Adrenal gland (tissue), 12 donors: ENCODE results near the gene ALOX15. TPM values are rescaled to one million over a fixed set of nuclear protein-coding genes. Genes with fewer than 3 reads are reported as not detected.

Source experiments
- DNase-seq, 7 donors: peaks; one replicate each; pipeline ENCODE4 v3.0.0-alpha.2; 2019 to 2020
- H3K27ac ChIP-seq, 5 donors: fragments of 200-600 bp; sonication (generic) in 4 of 5; 1 replicate in 3 of 5; 2 replicates in 2 of 5; pipeline versions ENCODE4 v1.5.1 to v1.8.0; 2016 to 2020; ENCODE audit warnings: mild to moderate bottlenecking in 1 of 5
- H3K27me3 ChIP-seq: fragments of 200-600 bp; 2 replicates; pipeline ENCODE4 v1.8.0; 2021
- H3K36me3 ChIP-seq, 2 donors: fragments of 200-600 bp; replicated peaks in 1 of 2; 1 replicate in 1 of 2; 2 replicates in 1 of 2; pipeline versions ENCODE4 v1.5.1 to v1.8.0; 2018 to 2022
- H3K4me1 ChIP-seq, 2 donors: fragments of 200-600 bp; replicated peaks in 1 of 2; 1 replicate in 1 of 2; 2 replicates in 1 of 2; pipeline versions ENCODE4 v1.5.1 to v1.8.0; 2018 to 2021
- H3K4me3 ChIP-seq, 4 donors: fragments of 200-600 bp; sonication (generic) in 3 of 4; one replicate each; pipeline ENCODE4 v1.5.1; 2016 to 2018
- H3K9me3 ChIP-seq, 3 donors: fragments of 200-600 bp; sonication (generic) in 1 of 3; replicated peaks in 1 of 3; 1 replicate in 2 of 3; 2 replicates in 1 of 3; pipeline versions ENCODE4 v1.5.1 to v1.8.0; 2016 to 2021
- CTCF ChIP-seq, 6 experiments: fragments of 450-650 bp in 4 of 6; fragments of 200-600 bp in 2 of 6; sonication (generic) in 1 of 6; IDR thresholded peaks; 1 replicate in 5 of 6; 2 replicates in 1 of 6; pipeline versions ENCODE4 v1.5.1 to v1.8.0; 2016 to 2021; ENCODE audit warnings: antibody characterized with exemption in 6 of 6, mild to moderate bottlenecking in 2 of 6, moderate library complexity in 1 of 6
- POLR2A ChIP-seq, 2 donors: fragments of 450-650 bp; IDR thresholded peaks; one replicate each; pipeline ENCODE4 v1.6.1; 2017; ENCODE audit warnings: antibody characterized with exemption in 2 of 2, mild to moderate bottlenecking in 2 of 2, moderate library complexity in 1 of 2
- WGBS, 4 donors: extraction: QIAGEN DNeasy Blood & Tissue Kit in 2 of 4; methylation state at CpG; one replicate each; pipeline versions ENCODE4 v1.1.5 to v1.1.7; 2013 to 2017; 5-methylcytosine and 5-hydroxymethylcytosine counted together
- intact Hi-C, 2 donors: fragments of 100-400 bp; cut with DNase I; formaldehyde crosslinking; loops; one replicate each; pipeline versions ENCODE4 v1.14.1 to v1.15.0; 2022 to 2023
- polyA plus RNA-seq, 3 donors: library from polyadenylated mRNA; stranded (reverse); fragments of 200-250 nt in 2 of 3; fragments of 350-450 nt in 1 of 3; fragmentation: Illumina TruSeq in 1 of 3; extraction: RNeasy Lipid Tissue Mini Kit (QIAGEN cat#74804) in 1 of 3; gene quantifications; one replicate each; pipeline ENCODE4 v1.2.3, GENCODE V29; 2013 to 2014
- total RNA-seq, 9 donors: library from RNA; depleted of rRNA in 4 of 9; stranded (reverse); fragments of >200 nt in 4 of 9; fragments of 120-200 nt in 1 of 9; fragmentation: NEBNext Ultra II Directional in 1 of 9; extraction: Animal tissue kit (Norgen Biotek cat#: 25700) in 1 of 9; gene quantifications; one replicate each; pipeline versions ENCODE4 v1.1.0 to v1.2.4, GENCODE V29; 2013 to 2023
- donor health status: healthy with polysubstance abuse.
- donor health status: Bipolar disorder and iron deficiency.
- donor health status: DM: yes; HTN: yes; CAD: no.
- donor health status: DM: no; HTN: no; CAD: no.
- donor health status: DM: no; HTN: no; CAD: no.
- donor health status: DM: yes; HTN: yes; CAD: no.

ALOX15 gene
- total and polyA plus RNA-seq, 12 donors = 0.08 to 0.56 (median 0.22) TPM; not detected in 9

GRCh38 chr17:4584917-4585637, 56.4 kb downstream of the ALOX15 start:
- H3K36me3 ChIP-seq = no peaks in the 10 kb centered on the region
- H3K27ac ChIP-seq = no peak overlapping the region
- H3K4me3 ChIP-seq = peak overlapping the region in 1 of 4 donors; percentile 44
- no peak for TF ChIP-seq POLR2A (IDR thresholded peaks at IDR 0.05)
- no peak for TF ChIP-seq CTCF (IDR thresholded peaks at IDR 0.05)
- WGBS, 4 donors = 25 to 66% (median 42%) methylated on average over 18 to 57 of the region's 57 CpGs
- no peaks in the 10 kb centered on the region for H3K9me3 ChIP-seq
- peaks cover 35% of the 10 kb centered on the region for H3K27me3 ChIP-seq
- H3K4me1 ChIP-seq = peaks cover 6 to 9% of the 10 kb centered on the region in 2 donors
- no peak for DNase-seq
- intact Hi-C loops = no loop called here

- TF ChIP-seq POLR2A (IDR thresholded peaks at IDR 0.05) (no peak), CTCF (IDR thresholded peaks at IDR 0.05) (no peak)
- Histone ChIP-seq H3K4me3 (peak within 1 kb of the TSS in 2 of 4 donors; percentile 9 to 44), H3K9me3 (no peaks in the 10 kb centered on the region), H3K36me3 (no peaks in the 10 kb centered on the region), H3K27me3 (peaks cover 35% of the 10 kb centered on the region), H3K27ac (no peak within 1 kb of the TSS), H3K4me1 (peaks cover 6 to 9% of the 10 kb centered on the region in 2 donors)
- WGBS, 4 donors = 0 to 1% (median 0%) methylated on average over 3 to 99 of the region's 100 CpGs
- intact Hi-C loops = no loop called here
- DNase-seq = no peak
These were observed 57.2 kb downstream of the ALOX15 start, which contains the start of gene SMTNL2 for GRCh38 chr17:4584101-4584916. Gene SMTNL2, plus strand, starts transcription at chr17:4584529. Its CDS starts 77 bp downstream, at chr17:4584606.

GRCh38 chr17:4583782-4584100, 57.7 kb downstream of the ALOX15 start:
- H3K4me3 ChIP-seq = peak overlapping the region in 1 of 4 donors; percentile 44
- WGBS, 4 donors = 30 to 39% (median 31%) methylated on average over 9 to 12 of the region's 12 CpGs
- DNase-seq = no peak
- H3K27ac ChIP-seq = no peak overlapping the region
- peaks cover 6 to 9% of the 10 kb centered on the region in 2 donors for H3K4me1 ChIP-seq
- H3K9me3 ChIP-seq = no peaks in the 10 kb centered on the region
- no peaks in the 10 kb centered on the region for H3K36me3 ChIP-seq
- intact Hi-C loops = no loop called here
- peaks cover 35% of the 10 kb centered on the region for H3K27me3 ChIP-seq
- TF ChIP-seq CTCF (IDR thresholded peaks at IDR 0.05) (peak in 1 of 6 experiments; percentile 26), POLR2A (IDR thresholded peaks at IDR 0.05) (no peak)

DNA sequence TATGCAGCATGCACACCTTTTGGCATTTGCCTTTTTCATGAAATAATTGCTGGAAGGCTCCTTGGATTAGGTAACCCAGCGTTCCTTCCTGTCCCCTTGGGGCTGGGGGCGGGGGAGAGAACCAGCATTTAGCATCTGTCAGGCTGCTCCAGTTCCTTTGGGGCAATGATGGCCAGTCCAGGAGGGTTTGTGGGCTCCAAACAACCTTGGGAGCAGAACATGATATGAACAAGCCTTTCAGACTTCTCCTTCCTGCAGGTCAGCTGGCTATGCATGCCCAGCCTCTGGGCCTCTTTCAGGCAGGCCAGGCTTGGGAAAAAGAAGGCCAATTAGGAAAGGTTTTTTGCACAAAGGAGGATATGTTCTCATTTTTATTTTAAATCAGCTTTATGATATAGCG, 58.3 kb downstream of the ALOX15 start:
- Histone ChIP-seq H3K4me1 (peaks cover 6 to 9% of the 10 kb centered on the region in 2 donors), H3K27ac (no peak overlapping the region), H3K9me3 (no peaks in the 10 kb centered on the region), H3K36me3 (no peaks in the 10 kb centered on the region), H3K27me3 (peaks cover 35% of the 10 kb centered on the region), H3K4me3 (no peak overlapping the region)
- DNase-seq = no peak
- intact Hi-C loops = no loop called here
- TF ChIP-seq CTCF (IDR thresholded peaks at IDR 0.05) = no peak
- TF ChIP-seq POLR2A (IDR thresholded peaks at IDR 0.05) = no peak
- WGBS, 4 donors = 76 to 87% (median 80%) methylated on average over 2 to 3 of the region's 3 CpGs
